DMS153 (cell line): ENCODE results near the gene DEXI.

Experiments
- DNase-seq: peaks from one replicate; lab custom pipeline; 2025; lab: John Stamatoyannopoulos, UW

DEXI gene

DNA sequence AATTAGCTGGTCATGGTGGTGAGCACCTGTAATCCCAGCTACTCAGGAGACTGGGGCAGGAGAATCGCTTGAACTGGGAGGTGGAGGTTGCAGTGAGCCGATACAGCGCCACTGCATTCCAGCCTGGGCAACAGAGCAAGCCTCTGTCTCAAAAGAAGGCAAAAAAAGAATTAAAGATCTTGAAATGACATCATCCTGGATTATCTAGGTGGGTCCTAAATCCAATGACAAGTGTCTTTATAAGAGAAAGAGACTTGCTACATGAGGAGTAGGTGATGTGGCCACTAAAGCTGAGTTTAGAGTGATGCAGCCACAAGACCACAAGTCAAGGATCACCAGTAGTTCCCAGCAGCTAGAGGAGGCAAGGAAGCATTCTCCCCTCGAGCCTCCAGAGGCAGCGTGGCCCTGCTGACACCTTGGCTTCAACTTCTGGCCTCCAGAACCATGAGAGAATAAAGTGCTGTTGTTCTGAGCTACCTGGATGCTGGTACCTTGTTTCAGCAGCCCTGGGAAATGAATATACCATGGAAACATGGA lies 49.4 kb downstream of the DEXI start:
- DNase-seq, result no peak

DNA sequence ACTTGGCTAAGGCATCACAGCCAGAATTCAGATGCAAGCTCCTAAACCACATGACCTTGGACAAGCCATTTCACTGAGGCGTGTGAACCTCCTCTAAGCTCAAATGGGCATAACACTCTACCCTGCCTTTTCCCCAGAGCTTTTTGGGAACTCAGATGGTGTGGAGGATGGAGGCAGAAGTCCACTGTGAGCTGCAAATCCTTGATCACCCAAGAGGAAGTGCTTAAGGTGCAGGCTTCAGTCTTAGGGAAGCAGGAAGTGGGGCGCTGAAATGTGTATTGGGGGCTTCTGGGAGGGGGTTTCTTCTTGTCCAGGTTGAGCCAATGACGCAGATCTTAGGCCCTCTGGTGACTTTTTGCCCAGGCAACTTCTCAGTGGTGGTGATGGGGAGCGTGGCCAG lies 52.4 kb downstream of the DEXI start:
- no peak for DNase-seq

DNA sequence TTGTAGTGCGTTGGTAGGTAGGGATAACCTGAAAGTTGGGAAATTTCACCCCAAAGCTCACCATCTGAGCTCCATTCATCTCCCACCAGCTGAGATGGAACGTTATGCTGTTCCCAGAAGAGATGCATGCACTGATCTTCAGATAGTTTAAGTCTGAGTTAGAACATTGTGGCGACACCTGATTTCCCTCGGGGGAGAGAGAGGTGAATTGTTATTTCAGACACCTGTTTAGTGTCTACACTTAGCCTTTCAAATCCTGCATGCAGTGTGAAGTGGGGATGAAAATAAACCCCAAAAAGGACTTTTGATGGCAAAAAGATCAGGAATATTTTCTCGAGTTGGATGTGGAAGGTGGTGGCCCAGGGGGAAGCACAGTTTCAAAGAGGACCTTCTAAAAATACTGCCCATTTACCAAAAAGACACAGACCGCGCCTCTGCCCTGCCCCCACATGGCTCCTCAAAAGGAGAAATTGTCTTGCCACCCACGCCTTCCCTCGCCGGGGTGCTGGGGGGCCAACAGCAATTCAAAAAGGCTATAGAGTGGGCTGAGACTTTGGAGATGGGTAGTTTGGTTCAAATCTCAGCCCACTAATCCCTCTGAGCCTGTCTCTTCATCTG lies 53.8 kb downstream of the DEXI start:
- DNase-seq, result no peak

DNA sequence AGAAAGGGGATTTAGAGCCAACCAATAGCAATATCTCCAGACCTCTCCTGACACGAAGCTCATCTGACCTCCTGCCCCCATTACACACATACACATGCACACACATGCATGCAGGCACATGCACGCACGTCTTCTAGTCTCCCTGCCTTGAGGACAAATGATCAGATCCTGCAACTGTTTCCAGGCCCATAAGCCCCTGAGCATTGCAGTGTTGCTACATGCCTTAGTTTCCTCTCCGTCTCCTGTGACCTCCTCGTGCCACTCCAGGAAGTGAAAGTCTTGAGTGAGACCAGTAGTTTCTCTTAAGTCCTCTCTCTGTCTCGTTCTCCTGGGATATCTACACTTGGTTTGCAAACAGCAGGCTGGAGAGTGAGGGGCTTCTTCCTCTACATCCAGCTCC lies 57.0 kb downstream of the DEXI start:
- no peak for DNase-seq

DNA sequence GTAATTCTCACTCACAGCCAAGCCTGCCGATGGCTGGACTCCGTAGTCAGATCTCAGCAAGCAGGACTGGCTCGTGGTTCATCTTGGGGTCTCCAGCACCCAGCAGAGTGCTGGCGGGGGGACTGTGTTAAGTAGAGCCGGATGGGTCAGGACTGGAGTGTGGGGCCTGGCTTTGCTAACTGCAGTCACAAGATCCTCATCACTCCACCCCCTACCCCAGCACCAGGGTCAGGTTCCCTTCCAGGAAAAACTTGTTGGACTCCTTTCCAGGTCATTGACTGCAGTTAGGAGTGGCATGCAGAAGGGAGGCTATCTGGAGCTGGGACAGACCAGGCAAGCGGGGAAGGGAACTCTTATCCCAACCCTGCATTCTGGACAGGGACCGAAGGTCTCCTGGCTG lies 59.3 kb downstream of the DEXI start:
- DNase-seq, result no peak

DNA sequence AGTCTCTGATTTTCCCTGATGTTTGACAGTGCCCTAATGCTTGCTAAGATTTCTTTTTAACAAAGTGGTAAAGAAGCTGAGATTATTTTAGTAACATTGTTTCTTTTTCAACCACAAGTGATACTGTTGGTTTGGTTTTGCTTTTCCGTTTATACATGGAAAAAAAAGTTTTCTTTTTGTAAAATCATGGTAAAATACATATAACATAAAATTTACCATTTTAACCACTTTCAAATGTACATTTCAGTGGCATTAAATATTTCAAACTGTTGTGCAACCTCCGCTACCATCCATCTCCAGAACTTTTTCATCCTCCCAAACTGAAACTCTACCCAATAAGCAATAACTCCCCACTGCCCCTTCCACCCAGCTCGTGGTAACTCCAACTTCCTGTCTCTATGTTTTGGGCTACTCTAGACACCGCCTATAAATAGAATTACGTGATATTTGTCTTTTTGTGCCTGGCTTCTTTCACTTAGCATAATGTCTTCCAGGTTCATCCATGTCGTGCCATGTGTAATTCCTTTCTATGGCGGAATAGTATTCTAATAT lies 60.7 kb downstream of the DEXI start:
- DNase-seq, result no peak

DNA sequence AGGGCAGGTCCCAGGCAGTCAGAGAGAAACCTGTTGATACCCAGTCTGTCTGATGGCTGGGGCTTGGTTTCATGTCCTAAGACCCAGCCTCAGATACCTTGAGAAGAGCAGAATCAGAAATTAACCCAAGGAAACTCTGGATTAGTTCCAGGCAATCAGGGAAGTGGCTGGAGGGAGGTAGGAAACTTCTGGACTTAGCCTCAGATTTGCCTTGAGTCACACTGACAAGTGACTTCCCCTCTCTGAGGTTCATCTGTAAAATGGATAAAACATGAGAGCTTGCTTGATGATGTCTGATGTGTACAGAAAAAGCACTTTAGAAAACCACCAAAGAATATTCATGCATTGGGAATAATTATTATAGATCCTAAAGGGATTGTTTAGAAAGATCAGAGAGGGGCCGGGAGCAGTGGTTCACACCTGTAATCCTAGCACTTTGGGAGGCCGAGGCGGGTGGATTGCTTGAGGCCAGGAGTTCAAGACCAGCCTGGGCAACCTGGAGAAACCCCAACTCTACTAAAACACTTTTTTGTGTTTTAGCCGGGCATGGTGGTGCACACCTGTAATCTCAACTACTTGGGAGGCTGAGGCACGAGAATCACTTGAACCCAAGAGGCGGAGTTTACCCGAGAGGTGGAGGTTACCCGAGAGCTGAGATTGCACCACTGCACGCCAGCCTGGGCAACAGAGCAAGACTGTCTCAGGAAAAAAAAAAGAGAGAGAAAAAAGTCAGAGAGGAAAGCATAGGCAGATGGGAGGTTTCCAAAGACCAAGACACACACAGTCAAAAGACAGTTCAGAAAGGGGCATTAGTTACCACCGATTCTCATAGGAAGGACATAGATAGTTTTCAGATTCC lies 61.4 kb downstream of the DEXI start:
- no peak for DNase-seq

DNA sequence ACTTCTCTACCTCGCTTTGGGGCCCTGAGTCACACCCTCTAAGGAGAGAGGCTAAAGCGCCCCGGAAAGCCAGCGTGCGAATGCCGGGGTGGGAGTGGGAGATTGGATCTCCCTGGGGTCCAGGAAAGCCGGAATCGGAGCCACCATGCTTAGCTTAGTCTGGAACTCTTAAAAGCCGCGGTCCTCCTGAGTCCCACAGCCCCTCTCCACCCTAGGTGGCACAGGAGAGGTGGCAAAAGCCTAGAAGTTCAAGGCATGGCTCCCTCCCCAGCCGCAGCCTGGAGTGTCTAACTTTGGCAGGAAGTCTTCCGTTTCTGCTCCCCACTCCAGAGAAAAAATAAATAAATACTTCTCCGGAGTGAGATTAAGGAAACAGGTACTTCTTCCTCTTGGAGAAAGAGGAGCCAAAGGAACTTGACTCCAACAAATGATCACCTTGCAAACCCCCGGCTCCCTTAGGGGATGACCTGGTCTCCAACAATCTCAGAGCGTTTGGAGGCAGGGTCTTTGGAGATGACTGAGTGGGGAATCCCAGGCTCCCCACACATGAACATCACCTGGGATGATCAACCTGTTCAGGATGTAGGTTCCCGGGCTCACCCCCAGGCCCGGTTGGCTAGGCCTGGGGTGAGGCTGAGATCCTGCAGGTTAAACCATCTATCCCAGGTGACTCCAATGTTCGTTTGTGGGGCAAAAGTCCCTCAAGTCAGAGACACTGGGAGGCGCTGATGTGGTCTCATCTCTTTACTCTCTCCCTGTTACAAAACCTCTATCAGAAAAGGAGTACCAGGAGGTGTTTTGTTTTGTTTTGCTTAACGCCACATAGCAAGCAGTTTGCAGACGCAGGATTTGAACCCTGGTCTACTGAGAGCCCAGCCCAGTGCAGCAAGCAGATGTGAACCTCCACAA lies 62.3 kb downstream of the DEXI start:
- DNase-seq, result no peak
